ENCODE results near the gene OSCP1. TPM values are rescaled to one million over a fixed set of nuclear protein-coding genes. Genes with fewer than 3 reads are reported as not detected.
A peak's percentile ranks its signal among the peaks of the same experiment; 100 is the strongest.

The OSCP1 gene
- total RNA-seq, 2 experiments from 2014 or later = 2.4 to 2.7 TPM

GRCh38 chr1:36390411-36390810 is 59.8 kb downstream of the OSCP1 start:
- Mint-ChIP-seq H3K4me3 (no peak overlapping the region), H3K9me3 (no peaks in the 10 kb centered on the region), H3K27ac (peak overlapping the region; percentile 78), H3K27me3 (peaks cover 4% of the 10 kb centered on the region), H3K4me1 (peaks cover 37% of the 10 kb centered on the region), H3K36me3 (peaks cover 29% of the 10 kb centered on the region)
- DNase-seq = no peak

- H3K27me3 Mint-ChIP-seq = peaks cover 4% of the 10 kb centered on the region
- peaks cover 28% of the 10 kb centered on the region for H3K36me3 Mint-ChIP-seq
- H3K9me3 Mint-ChIP-seq = no peaks in the 10 kb centered on the region
- no peak for DNase-seq
- no peak overlapping the region for H3K4me3 Mint-ChIP-seq
- H3K27ac Mint-ChIP-seq = peak overlapping the region; percentile 78
- H3K4me1 Mint-ChIP-seq = peaks cover 37% of the 10 kb centered on the region
Measured at GRCh38 chr1:36389999-36390398, 60.3 kb downstream of the OSCP1 start.

GRCh38 chr1:36389261-36389660 is 61.0 kb downstream of the OSCP1 start:
- H3K27ac Mint-ChIP-seq = peak overlapping the region; percentile 78
- DNase-seq = no peak

GRCh38 chr1:36387141-36387949 is 62.9 kb downstream of the OSCP1 start:
- H3K9me3 Mint-ChIP-seq = no peaks in the 10 kb centered on the region
- peak overlapping the region; percentile 89 for H3K4me3 Mint-ChIP-seq
- H3K36me3 Mint-ChIP-seq = peaks cover 21% of the 10 kb centered on the region

More at GRCh38 chr1:36389261-36389660, 61.0 kb downstream of the OSCP1 start:
- peaks cover 27% of the 10 kb centered on the region for H3K36me3 Mint-ChIP-seq
- peaks cover 4% of the 10 kb centered on the region for H3K27me3 Mint-ChIP-seq
- H3K4me1 Mint-ChIP-seq = peaks cover 40% of the 10 kb centered on the region
- H3K9me3 Mint-ChIP-seq = no peaks in the 10 kb centered on the region
- no peak overlapping the region for H3K4me3 Mint-ChIP-seq

DNA sequence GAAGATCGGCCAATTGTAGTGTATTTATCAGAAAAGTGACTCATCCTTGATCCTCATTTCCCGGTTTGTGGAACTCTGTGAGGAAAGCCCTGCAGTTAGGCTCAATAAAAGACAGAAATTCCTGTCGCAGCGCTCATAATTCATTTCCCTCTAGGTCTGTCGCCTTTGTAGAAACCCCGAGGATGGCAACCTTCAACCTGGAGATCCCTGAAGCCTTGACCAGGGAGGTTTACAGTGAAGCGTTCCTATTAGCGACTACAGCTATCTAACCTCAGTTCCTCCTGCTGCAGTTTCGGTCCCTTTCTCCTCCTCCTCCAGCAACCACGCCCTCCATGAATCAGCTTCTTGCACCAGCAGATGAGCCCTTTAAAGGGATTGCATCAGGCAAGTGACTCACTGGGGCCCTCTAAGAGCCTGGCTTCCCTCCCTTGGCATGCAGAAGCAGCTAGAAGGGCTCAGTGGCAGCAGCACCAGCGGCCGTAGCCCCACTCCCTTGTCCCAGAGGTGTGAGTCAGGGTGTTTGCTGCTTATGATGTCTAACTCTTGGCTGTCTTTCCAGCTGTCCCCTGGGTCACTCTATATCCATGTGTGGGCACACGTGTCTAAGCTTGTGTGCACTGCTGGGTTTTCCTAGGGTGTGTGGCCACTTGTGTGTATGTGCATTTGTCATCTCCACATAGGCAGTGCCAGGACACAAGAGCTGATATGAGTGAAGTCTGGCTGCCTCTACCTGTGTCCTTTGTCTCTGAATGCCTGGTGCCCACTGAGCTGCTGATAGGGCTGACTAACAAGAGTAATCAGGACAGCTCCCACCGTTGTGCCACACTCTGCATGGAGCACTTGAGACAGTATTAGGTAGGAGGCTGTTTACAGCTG is 63.7 kb downstream of the OSCP1 start:
- H3K4me1 Mint-ChIP-seq = peaks cover 60% of the 10 kb centered on the region
- peaks cover 18% of the 10 kb centered on the region for H3K36me3 Mint-ChIP-seq
- H3K9me3 Mint-ChIP-seq = no peaks in the 10 kb centered on the region
- H3K27me3 Mint-ChIP-seq = peaks cover 4% of the 10 kb centered on the region
- H3K27ac Mint-ChIP-seq = peak overlapping the region; percentile 100
- DNase-seq = peak; percentile 90
- peak overlapping the region; percentile 89 for H3K4me3 Mint-ChIP-seq

More at GRCh38 chr1:36387141-36387949, 62.9 kb downstream of the OSCP1 start:
- Mint-ChIP-seq H3K4me1 (peaks cover 55% of the 10 kb centered on the region), H3K27me3 (peaks cover 4% of the 10 kb centered on the region), H3K27ac (peak overlapping the region; percentile 100)
- DNase-seq = no peak

DNA sequence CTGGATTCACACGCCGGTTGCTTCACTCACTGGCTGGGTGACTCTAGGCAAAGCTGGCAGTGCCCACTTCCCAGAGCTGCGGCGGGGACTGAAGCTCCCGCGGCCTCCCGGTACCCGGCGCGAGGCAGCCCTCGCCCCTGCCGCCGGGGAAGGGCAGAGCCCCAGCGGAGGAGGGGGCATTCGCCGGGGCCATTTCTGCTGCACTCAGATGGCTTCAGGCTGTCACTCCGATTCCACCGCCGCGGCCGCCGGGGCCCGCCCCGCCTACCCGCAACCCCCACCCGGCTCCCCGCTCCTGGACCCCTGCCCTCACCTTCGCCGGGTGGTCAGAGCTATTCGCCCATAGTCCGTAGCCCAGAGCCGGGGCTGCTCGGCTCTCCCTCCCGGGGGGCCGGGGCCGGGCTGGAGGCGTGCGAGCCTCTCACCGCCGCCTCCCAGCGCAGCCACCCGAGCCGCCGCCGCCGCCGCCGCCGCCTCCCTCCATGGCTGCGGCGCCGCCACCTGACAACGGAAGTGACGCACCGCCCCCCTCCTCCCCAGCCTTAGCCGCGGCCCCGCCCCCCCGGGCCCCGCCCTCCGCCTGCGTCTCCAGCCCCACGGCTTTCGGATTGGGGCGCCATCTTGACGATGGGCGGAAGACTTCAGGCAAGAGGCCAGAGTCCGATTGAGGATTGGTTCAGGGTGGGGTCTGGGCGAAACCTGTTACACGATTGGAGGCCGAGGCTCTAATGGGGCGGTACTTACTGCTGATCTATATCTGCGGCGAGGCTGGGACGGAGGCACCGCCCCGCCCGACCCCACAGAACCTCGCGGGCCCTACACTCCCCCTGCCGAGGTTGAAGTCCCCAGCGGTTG is 64.6 kb downstream of the OSCP1 start, which contains the start of gene STK40:
Gene STK40 (minus strand): TSS at position 515 of the 855 bp plus-strand sequence. CDS start 24,592 bp downstream, outside the sequence.
- peaks cover 4% of the 10 kb centered on the region for H3K27me3 Mint-ChIP-seq
- no peaks in the 10 kb centered on the region for H3K9me3 Mint-ChIP-seq
- peaks cover 10% of the 10 kb centered on the region for H3K36me3 Mint-ChIP-seq
- peak within 1 kb of the TSS; percentile 100 for H3K27ac Mint-ChIP-seq
- peaks cover 66% of the 10 kb centered on the region for H3K4me1 Mint-ChIP-seq
- H3K4me3 Mint-ChIP-seq = peak within 1 kb of the TSS; percentile 89
- peak; percentile 96 for DNase-seq

GRCh38 chr1:36384542-36385409 is 65.5 kb downstream of the OSCP1 start:
- peak; percentile 35 for DNase-seq
- Mint-ChIP-seq H3K36me3 (peaks cover 9% of the 10 kb centered on the region), H3K4me1 (peaks cover 68% of the 10 kb centered on the region), H3K9me3 (no peaks in the 10 kb centered on the region), H3K27ac (peak overlapping the region; percentile 78), H3K27me3 (peaks cover 4% of the 10 kb centered on the region), H3K4me3 (peak overlapping the region; percentile 89)

DNA sequence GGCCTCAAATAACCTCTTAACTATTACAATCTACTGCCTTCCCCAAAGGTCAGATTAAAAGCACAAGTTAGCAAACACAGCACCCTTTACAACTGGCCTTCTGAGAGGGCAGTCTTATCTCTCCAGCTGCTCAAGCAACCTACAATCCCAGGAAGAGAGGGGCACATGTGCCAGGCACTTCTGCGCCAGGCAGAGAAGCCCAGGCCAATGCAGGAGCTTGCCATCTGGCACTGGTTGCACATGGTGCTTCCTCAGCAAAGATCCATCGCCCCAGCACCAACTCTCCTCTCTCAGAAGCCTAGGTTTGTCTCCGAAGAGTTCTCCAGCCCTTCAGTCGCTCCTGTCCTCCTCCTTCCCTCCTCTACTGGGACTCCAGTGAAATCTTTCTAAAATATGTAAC is 67.0 kb downstream of the OSCP1 start:
- Mint-ChIP-seq H3K9me3 (no peaks in the 10 kb centered on the region), H3K4me1 (peaks cover 69% of the 10 kb centered on the region), H3K36me3 (peaks cover 8% of the 10 kb centered on the region), H3K27me3 (peaks cover 4% of the 10 kb centered on the region), H3K4me3 (peak overlapping the region; percentile 0), H3K27ac (no peak overlapping the region)
- DNase-seq = no peak

GRCh38 chr1:36382669-36383068 is 67.6 kb downstream of the OSCP1 start:
- Mint-ChIP-seq H3K4me1 (peaks cover 72% of the 10 kb centered on the region), H3K36me3 (peaks cover 7% of the 10 kb centered on the region), H3K9me3 (no peaks in the 10 kb centered on the region), H3K27me3 (peaks cover 4% of the 10 kb centered on the region), H3K27ac (no peak overlapping the region), H3K4me3 (no peak overlapping the region)
- DNase-seq = no peak

- H3K27me3 Mint-ChIP-seq = peaks cover 4% of the 10 kb centered on the region
- H3K4me1 Mint-ChIP-seq = peaks cover 70% of the 10 kb centered on the region
- H3K4me3 Mint-ChIP-seq = no peak overlapping the region
- DNase-seq = no peak
- H3K9me3 Mint-ChIP-seq = no peaks in the 10 kb centered on the region
- no peak overlapping the region for H3K27ac Mint-ChIP-seq
- peaks cover 6% of the 10 kb centered on the region for H3K36me3 Mint-ChIP-seq
Measured at GRCh38 chr1:36382231-36382630, 68.0 kb downstream of the OSCP1 start.

GRCh38 chr1:36381405-36381804 is 68.8 kb downstream of the OSCP1 start:
- Mint-ChIP-seq H3K27ac (peak overlapping the region; percentile 10), H3K4me1 (peaks cover 66% of the 10 kb centered on the region), H3K27me3 (peaks cover 4% of the 10 kb centered on the region), H3K9me3 (no peaks in the 10 kb centered on the region), H3K4me3 (no peak overlapping the region), H3K36me3 (peaks cover 6% of the 10 kb centered on the region)
- DNase-seq = no peak

GRCh38 chr1:36380782-36381181 is 69.5 kb downstream of the OSCP1 start:
- Mint-ChIP-seq H3K4me1 (peaks cover 68% of the 10 kb centered on the region), H3K27me3 (no peaks in the 10 kb centered on the region), H3K27ac (no peak overlapping the region), H3K36me3 (peaks cover 6% of the 10 kb centered on the region), H3K9me3 (no peaks in the 10 kb centered on the region), H3K4me3 (no peak overlapping the region)
- DNase-seq = no peak

GRCh38 chr1:36380143-36380619 is 70.1 kb downstream of the OSCP1 start:
- Mint-ChIP-seq H3K4me3 (no peak overlapping the region), H3K36me3 (peaks cover 6% of the 10 kb centered on the region), H3K27ac (no peak overlapping the region), H3K9me3 (no peaks in the 10 kb centered on the region), H3K27me3 (no peaks in the 10 kb centered on the region), H3K4me1 (peaks cover 68% of the 10 kb centered on the region)
- no peak for DNase-seq

Measured in activated naive CD8-positive, alpha-beta T cell treated with anti-CD3 and anti-CD28 coated beads for 36 hours (primary cell).